ENCODE results near the gene ABCC8. TPM values are rescaled to one million over a fixed set of nuclear protein-coding genes. Genes with fewer than 3 reads are reported as not detected.

ABCC8 gene
- total and polyA plus RNA-seq, 2 of the 8 experiments (the other 6 are each of a cell fraction or from before 2014, with no cell fraction given), result 3.7 to 4.9 TPM

DNA sequence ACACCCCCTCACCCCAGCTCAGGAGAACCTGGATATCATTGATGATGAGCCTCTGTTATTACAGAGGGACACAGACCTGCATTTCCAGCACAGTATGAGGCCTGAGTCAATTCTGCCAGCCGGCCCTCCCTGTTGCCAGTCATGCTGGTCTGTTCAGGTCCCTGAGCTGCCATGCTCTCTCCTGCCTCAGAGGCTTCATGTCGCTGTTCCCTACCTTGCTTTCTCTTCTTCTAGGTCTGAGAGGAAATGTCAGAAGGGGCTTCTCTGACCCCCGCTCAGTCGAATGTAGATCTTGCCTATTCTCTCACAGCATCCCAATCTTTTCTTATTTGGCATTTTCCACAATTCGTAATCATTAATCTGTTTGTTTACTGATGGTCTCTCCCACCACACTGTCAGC, 21.8 kb upstream of the ABCC8 start:
- no peak overlapping the region for H4K5ac ChIP-seq (ENCODE audit: insufficient read length, low read depth, low read length)
- ChIA-PET POLR2A (ENCODE audit: partially characterized antibody) (interaction anchor here (0.8 to 1.5 kb wide), 4 partner anchors 10 to 115 kb away, joined by 3 to 4 read pairs (median 4); partner anchors contain the start of gene OTOG), CTCF (ENCODE audit: partially characterized antibody) (interaction anchor here (0.7 to 44.8 kb wide), 25 partner anchors 9 to 266 kb away, joined by 3 to 1414 read pairs (median 4); partner anchors contain the start of genes ABCC8 and KCNJ11)
- H3K9ac ChIP-seq (replicated peaks in 1 of 4; ENCODE audit: extremely low read depth in 1 of 4, low read depth in 3 of 4, low read length in 3 of 4), result no peak overlapping the region
- WGBS, 2 experiments (ENCODE audit: extremely low coverage in 1 of 2, insufficient coverage in 1 of 2, insufficient read length in 1 of 2, insufficient replicate concordance in 2 of 2, low coverage in 1 of 2, low lambda C conversion rate in 2 of 2, missing lambda C conversion rate in 1 of 2), result 75% methylated on average over 5 of the region's 5 CpGs; no CpG with 5 or more reads in 1 of the 2 experiments
- no peak overlapping the region for H2BK15ac ChIP-seq (ENCODE audit: low read length)
- DNase-seq (ENCODE audit: low read depth in 1 of 2, low spot score in 2 of 2) (peak in 1 of 2 experiments; percentile 52), FAIRE-seq (peak; percentile 70)
- H3K36me3 ChIP-seq (ENCODE audit: control insufficient read depth in 2 of 4, insufficient read depth in 4 of 4, low read length in 3 of 4), result no peaks in the 10 kb centered on the region
- no peaks in the 10 kb centered on the region; a peak in 2 of 7 replicates for H3K27me3 ChIP-seq (replicated peaks in 1 of 4; ENCODE audit: control insufficient read depth in 3 of 4, extremely low read depth in 1 of 4, insufficient read depth in 3 of 4, low read length in 3 of 4)
- no peak overlapping the region for H3K27ac ChIP-seq (ENCODE audit: low read depth, low read length)
- no peak overlapping the region for H2AFZ ChIP-seq (ENCODE audit: low read length)
- H3K23me2 ChIP-seq (ENCODE audit: low read depth, low read length), result no peaks in the 10 kb centered on the region
- peaks cover 0 to 6% (median 2%) of the 10 kb centered on the region in 4 experiments; a peak in 3 of 7 replicates for H3K4me1 ChIP-seq (replicated peaks in 1 of 4; ENCODE audit: control insufficient read depth in 3 of 4, insufficient read depth in 4 of 4, low read length in 3 of 4)
- H2BK20ac ChIP-seq (ENCODE audit: low read length), result no peak overlapping the region
- no peak overlapping the region for H2AK5ac ChIP-seq (ENCODE audit: low read depth, low read length)
- no peak overlapping the region for H3K14ac ChIP-seq (ENCODE audit: insufficient read length)
- no peak overlapping the region for H4K91ac ChIP-seq (replicated peaks; ENCODE audit: insufficient read length, low read length)
- no peak overlapping the region for H3K4me2 ChIP-seq (ENCODE audit: insufficient read depth in 1 of 2, low read depth in 2 of 2, low read length in 2 of 2)
- no peak overlapping the region for H2BK12ac ChIP-seq (ENCODE audit: low read depth, low read length)
- H3K79me1 ChIP-seq (ENCODE audit: low read depth, low read length), result no peaks in the 10 kb centered on the region
- no peaks in the 10 kb centered on the region for H4K20me1 ChIP-seq (replicated peaks in 1 of 2; ENCODE audit: control insufficient read depth in 1 of 2, insufficient read depth in 2 of 2, low read length in 2 of 2)
- H2BK5ac ChIP-seq (ENCODE audit: low read depth, low read length), result no peak overlapping the region
- H4K8ac ChIP-seq (ENCODE audit: extremely low read depth, insufficient read depth, low read length), result no peak overlapping the region
- no peak overlapping the region for H3K4ac ChIP-seq (replicated peaks; ENCODE audit: insufficient read length, low read depth, low read length)
- no peak overlapping the region for H2BK120ac ChIP-seq (replicated peaks; ENCODE audit: low read depth, low read length)
- no peak overlapping the region for H3K4me3 ChIP-seq (ENCODE audit: extremely low read depth in 1 of 4, insufficient read depth in 2 of 4, low read depth in 3 of 4, low read length in 4 of 4)
- H3K9me3 ChIP-seq (ENCODE audit: insufficient read depth in 2 of 2, low read depth in 1 of 2, low read length in 1 of 2), result no peaks in the 10 kb centered on the region
- H3K18ac ChIP-seq (ENCODE audit: extremely low read depth, low read length), result no peak overlapping the region
- no peak overlapping the region for H3K23ac ChIP-seq (ENCODE audit: insufficient read length)
- no peak overlapping the region for H3K56ac ChIP-seq (replicated peaks; ENCODE audit: insufficient read length, low read depth, low read length)
- no peaks in the 10 kb centered on the region for H3K79me2 ChIP-seq (ENCODE audit: control insufficient read depth in 1 of 2, insufficient read depth in 2 of 2, low read length in 2 of 2)
- TF ChIP-seq CHD1 (IDR thresholded peaks at IDR 0.05; ENCODE audit: low read depth, low read length), result no peak
- peak in 1 of 2 experiments; percentile 23; a peak in 1 of 4 replicates for TF ChIP-seq RAD21 (IDR thresholded peaks at IDR 0.05 in 1 of 2, conservative IDR thresholded peaks at IDR 0.05 in 1 of 2; ENCODE audit: low read depth in 2 of 2, low read length in 2 of 2)
- 0 out of 2 replicates have a peak, but pooled peaks have one; percentile 5 for TF ChIP-seq MAX (IDR thresholded peaks at IDR 0.05)
- TF ChIP-seq SUZ12 (IDR thresholded peaks at IDR 0.05; ENCODE audit: low read length), result no peak
- no peak for TF ChIP-seq RXRA (IDR thresholded peaks at IDR 0.05; ENCODE audit: insufficient read depth, low read depth, low read length)
- no peak for TF ChIP-seq TAF7 (optimal IDR thresholded peaks at IDR 0.05; ENCODE audit: borderline replicate concordance, low read depth, low read length)
- TF ChIP-seq EP300 (IDR thresholded peaks at IDR 0.05; ENCODE audit: borderline replicate concordance in 1 of 2, low read depth in 2 of 2, low read length in 2 of 2), result no peak
- TF ChIP-seq SIN3A (conservative IDR thresholded peaks at IDR 0.05 in 1 of 2, IDR thresholded peaks at IDR 0.05 in 1 of 2; ENCODE audit: low read depth in 1 of 2, low read length in 2 of 2), result no peak
- TF ChIP-seq KDM1A (IDR thresholded peaks at IDR 0.05; ENCODE audit: borderline replicate concordance, low read length), result no peak
